Activated T-cell treated with anti-CD3 and anti-CD28 coated beads for 4 hours (primary cell): ENCODE measurements around the gene TXNDC17.
"Not testable (repeated sequence)": the region's sequence is repeated elsewhere in the genome, so short reads cannot be mapped to it uniquely, and the experiment has no call there.

Experiments used
- DNase-seq: peaks from one replicate; pipeline ENCODE4 v3.0.0-alpha.2; 2020

Gene TXNDC17

GRCh38 chr17:6663200-6663599 is 22.3 kb downstream of the TXNDC17 start:
- DNase-seq = not testable (repeated sequence)

GRCh38 chr17:6666077-6666521 is 25.2 kb downstream of the TXNDC17 start:
- peak; percentile 19 for DNase-seq

GRCh38 chr17:6666557-6666956 is 25.7 kb downstream of the TXNDC17 start:
- no peak for DNase-seq

GRCh38 chr17:6667516-6667915 is 26.7 kb downstream of the TXNDC17 start:
- DNase-seq = no peak

- no peak for DNase-seq
Measured at GRCh38 chr17:6668219-6668618, 27.4 kb downstream of the TXNDC17 start.

- DNase-seq = no peak
Measured at GRCh38 chr17:6668727-6669425, 28.0 kb downstream of the TXNDC17 start.

- no peak for DNase-seq
Measured at GRCh38 chr17:6669479-6670212, 28.8 kb downstream of the TXNDC17 start.

- no peak for DNase-seq
Measured at GRCh38 chr17:6670571-6670970, 29.7 kb downstream of the TXNDC17 start.

GRCh38 chr17:6670999-6671398 is 30.1 kb downstream of the TXNDC17 start:
- no peak for DNase-seq

GRCh38 chr17:6671431-6671830 is 30.6 kb downstream of the TXNDC17 start:
- DNase-seq = no peak

GRCh38 chr17:6674586-6674985 is 33.7 kb downstream of the TXNDC17 start:
- DNase-seq = no peak

- DNase-seq = no peak
Measured at GRCh38 chr17:6675201-6675825, 34.5 kb downstream of the TXNDC17 start.

GRCh38 chr17:6676802-6677157 is 35.9 kb downstream of the TXNDC17 start:
- DNase-seq = no peak

GRCh38 chr17:6677158-6677831 is 36.4 kb downstream of the TXNDC17 start:
- no peak for DNase-seq

- DNase-seq = no peak
Measured at GRCh38 chr17:6677946-6678345, 37.1 kb downstream of the TXNDC17 start.

GRCh38 chr17:6679241-6679640 is 38.4 kb downstream of the TXNDC17 start:
- DNase-seq = no peak

GRCh38 chr17:6681176-6681575 is 40.3 kb downstream of the TXNDC17 start:
- no peak for DNase-seq

GRCh38 chr17:6681671-6682070 is 40.8 kb downstream of the TXNDC17 start:
- DNase-seq = no peak

- no peak for DNase-seq
Measured at GRCh38 chr17:6682339-6682738, 41.5 kb downstream of the TXNDC17 start.

- no peak for DNase-seq
Measured at GRCh38 chr17:6683081-6683684, 42.3 kb downstream of the TXNDC17 start.

GRCh38 chr17:6683730-6684459 is 43.0 kb downstream of the TXNDC17 start:
- DNase-seq = no peak

- DNase-seq = no peak
Measured at GRCh38 chr17:6684460-6684783, 43.6 kb downstream of the TXNDC17 start.
